Activated CD8-positive, alpha-beta memory T cell treated with anti-CD3 and anti-CD28 coated beads, Interleukin-2, amount 50 U/mL, for 1 hour (primary cell): ENCODE measurements around the gene EBNA1BP2.
"Not testable (repeated sequence)": the region's sequence is repeated elsewhere in the genome, so short reads cannot be mapped to it uniquely, and the experiment has no call there.

Source experiments
- DNase-seq: peaks from one replicate; pipeline ENCODE4 v3.0.0-alpha.2; 2020; ENCODE audit errors: extremely low read depth

The EBNA1BP2 gene, protein sequence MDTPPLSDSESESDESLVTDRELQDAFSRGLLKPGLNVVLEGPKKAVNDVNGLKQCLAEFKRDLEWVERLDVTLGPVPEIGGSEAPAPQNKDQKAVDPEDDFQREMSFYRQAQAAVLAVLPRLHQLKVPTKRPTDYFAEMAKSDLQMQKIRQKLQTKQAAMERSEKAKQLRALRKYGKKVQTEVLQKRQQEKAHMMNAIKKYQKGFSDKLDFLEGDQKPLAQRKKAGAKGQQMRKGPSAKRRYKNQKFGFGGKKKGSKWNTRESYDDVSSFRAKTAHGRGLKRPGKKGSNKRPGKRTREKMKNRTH

DNA sequence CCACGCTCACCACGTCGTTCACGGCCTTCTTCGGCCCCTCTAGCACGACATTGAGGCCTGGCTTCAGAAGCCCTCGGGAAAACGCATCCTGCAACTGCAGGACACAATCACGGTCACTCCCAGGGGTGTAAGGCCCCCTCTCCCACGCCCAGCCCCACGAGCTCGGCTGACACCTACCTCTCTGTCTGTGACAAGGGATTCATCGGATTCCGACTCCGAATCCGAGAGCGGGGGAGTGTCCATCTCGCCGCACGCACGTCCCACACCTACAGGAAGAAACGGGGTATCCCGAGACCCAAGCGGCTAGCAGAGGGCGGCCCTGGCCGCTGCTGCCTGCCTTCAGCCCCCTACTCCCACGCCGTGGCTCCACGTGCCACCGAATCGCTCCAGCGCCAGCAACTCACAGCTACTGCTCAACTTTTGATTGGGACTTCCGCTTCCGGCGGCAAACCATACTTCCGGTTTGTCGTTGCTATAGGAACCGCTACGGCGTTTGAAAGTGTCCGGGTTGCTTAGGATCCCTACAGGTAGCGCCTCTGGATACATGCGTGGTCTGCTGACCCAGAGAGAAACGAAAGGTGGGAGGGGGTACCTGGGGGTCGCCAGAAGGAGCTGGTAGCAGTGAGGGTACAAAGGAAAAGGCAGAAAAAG lies at the start of gene EBNA1BP2, which contains the start of gene CFAP57:
TSS of gene EBNA1BP2 (minus strand) at position 415 of the 651 bp plus-strand sequence. CDS start at position 243, 172 bp downstream.
TSS of gene CFAP57 (plus strand) at position 455 of the 651 bp plus-strand sequence. CDS start 424 bp downstream, outside the sequence.
- DNase-seq, result peak; percentile 75

DNA sequence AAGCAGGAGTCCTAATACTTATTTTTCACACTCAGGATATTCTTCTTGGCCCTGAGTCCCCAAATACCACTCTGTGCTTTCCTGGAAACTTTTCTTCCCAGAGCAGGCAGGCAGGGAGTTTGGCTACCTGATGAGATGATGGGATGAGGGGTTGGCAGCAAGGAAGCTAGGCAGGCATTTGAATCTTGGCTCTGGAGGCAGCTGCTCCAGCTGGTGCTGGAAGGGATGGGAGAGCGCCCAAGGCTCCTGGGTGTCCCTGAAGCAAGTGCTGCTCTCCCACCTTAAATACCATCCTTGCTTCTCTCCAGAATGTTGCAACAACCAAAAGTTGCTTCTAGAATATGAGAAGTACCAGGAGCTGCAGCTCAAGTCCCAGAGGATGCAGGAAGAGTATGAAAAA lies 49.7 kb upstream of the EBNA1BP2 start:
- no peak for DNase-seq

DNA sequence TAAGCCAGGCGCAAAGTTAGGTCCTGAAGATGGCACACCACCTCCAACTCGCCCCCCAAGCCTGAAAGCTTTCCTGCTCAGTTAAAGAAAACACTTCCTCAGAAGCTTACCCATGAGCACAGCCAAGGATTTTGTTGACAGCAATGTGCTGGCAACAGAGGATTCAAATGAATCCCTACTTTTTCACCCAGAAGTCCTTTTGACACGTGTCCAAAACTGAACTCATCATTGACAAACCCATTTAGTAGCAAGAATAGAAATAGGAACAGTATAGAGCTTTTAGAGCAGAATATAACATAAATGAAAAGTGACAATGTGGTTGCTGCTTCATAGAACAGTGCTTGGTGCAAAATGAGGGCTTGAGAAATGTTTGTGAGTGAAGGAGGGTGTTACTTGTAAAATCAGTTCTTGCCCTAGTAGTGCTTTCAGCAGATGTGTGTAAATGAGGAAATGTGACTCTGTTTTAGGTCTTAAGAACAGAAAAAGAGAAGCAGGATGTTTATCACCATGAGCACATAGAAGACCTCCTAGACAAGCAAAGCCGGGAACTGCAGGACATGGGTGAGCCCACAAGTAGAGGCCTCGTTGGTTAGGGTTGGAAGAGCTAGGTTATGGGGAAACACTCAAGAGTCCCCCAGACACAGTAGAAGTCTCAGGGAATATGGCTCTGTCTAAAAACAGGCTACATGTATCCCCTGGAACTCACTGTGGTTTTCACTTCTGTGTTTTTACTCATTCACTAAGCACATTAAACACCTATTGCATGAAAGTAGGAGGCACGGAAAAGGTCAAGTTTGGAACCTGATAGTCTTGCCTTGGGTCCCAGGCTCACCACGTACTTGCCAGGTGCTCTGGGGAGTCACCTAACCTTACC lies 49.1 kb upstream of the EBNA1BP2 start:
- no peak for DNase-seq

DNA sequence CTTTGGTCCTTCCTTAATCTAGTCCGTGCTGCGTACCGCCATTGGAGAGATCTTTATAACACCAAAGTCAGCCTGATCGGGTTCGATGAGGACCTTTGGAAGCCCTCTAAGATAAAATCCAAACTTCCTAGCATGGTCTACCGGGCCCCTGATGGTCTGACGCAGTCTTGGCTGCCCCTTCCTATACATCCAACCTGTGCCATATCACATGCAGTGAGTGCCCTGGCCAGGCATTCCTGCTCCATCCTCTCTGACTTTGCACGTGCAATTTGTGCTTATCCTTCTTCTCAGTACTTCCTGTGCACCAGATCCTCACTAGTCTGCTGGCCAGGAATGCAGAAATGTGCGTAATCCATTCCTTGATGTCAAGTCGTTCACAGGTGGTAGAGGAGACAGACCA lies 45.7 kb upstream of the EBNA1BP2 start:
- DNase-seq, result no peak

DNA sequence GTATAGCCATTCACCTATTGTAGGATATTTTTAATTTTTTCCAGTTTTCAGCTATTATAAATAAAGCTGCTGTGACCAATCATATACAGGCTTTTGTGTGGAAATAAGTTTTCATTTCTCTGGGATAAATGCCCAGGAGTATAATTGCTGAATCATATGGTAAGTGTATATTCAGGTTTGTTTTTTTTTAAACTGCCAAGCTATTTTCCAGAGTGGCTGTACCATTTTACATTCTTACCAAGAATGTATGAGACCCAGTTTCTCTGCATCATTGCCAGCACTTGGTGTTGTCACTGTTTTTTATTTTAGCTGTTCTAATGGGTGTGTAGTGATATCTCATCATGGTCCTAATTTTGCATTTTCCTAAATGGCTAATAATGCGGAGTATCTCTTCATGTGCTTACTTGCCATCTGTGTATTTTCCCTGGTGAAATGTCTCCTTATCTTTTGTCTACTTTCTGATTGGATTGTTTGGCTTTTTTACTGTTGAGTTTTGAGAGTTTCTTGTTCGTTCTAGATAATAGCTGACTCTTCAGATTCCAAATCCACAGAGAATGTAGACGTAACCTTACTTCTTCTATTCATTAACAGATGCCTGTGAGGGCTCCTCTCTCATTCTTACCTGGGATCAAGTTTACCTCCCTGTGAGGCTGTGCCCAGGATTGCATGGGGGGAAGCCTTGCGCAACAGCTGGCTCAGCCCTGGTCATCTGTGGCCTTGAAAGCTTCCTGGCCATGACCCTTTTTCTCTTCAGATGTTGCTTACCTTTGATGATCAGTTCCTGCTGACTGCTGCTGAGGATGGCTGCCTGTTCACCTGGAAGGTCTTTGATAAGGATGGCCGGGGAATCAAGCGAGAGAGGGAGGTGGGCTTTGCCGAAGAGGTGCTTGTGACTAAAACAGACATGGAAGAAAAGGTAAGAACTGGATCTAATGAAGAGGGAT lies 42.7 kb upstream of the EBNA1BP2 start:
- no peak for DNase-seq

DNA sequence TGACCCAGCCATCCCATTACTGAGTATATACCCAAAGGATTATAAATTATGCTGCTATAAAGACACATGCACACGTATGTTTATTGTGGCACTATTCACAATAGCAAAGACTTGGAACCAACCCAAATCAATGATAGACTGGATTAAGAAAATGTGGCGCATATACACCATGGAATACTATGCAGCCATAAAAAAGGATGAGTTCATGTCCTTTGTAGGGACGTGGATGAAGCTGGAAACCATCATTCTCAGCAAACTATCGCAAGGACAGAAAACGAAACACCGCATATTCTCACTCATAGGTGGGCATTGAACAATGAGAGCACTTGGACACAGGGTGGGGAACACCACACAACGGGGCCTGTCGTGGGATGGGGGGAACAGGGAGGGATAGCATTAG lies 36.2 kb upstream of the EBNA1BP2 start:
- DNase-seq, result not testable (repeated sequence)

DNA sequence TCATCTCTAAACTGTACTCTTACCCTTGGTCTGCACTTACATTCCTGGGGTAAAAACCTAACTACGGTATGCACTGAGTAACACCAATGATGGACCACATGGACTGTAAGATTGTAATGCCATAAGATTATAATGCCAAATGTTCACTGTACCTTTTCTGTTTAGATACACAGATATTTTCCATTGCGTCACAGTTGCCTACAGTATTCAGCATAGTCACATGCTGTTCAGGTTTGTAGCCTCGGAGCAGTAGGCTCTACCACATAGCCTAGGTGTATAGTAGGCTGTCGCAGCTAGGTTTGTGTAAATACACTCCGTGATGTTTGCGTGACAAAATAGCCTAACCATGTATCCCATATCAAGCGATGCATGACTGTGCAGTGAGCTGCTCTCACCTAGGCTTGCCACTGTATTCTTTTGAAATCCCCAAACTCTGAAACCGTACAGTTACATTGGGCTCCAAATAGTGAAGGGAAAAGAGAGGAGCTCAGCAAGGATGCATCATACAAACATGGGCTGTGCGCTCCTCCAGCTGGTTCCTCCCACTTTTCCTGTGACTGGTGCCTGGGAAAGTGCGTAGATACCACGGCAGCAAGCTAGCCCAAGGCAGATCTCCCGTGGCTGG lies 35.3 kb upstream of the EBNA1BP2 start:
- no peak for DNase-seq

DNA sequence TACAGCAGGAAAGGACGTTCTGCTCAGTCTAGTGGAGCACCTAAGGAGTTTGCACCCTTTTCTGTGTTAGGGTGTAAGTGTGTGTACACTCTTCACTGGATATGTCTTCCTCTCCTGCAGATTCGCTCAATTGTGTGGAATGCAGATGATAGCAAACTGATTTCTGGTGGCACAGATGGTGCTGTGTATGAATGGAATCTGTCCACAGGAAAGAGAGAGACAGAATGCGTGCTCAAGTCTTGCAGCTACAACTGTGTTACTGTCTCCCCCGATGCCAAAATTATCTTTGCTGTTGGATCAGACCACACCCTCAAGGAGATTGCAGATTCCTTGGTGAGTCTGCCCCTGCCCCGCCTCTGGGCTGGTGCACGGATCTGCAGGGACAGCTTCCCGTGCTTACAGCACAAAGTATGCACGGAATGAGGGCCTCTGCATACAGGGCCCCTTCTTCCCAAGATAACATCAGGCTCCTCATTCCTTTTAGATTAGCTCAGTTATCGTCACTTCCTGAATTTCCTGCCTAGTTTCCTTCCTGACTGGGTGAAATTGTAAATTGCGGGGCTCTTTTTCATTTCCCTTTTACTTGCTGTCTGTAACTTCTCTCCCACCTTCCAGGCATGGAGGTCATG lies 34.6 kb upstream of the EBNA1BP2 start:
- DNase-seq, result no peak

DNA sequence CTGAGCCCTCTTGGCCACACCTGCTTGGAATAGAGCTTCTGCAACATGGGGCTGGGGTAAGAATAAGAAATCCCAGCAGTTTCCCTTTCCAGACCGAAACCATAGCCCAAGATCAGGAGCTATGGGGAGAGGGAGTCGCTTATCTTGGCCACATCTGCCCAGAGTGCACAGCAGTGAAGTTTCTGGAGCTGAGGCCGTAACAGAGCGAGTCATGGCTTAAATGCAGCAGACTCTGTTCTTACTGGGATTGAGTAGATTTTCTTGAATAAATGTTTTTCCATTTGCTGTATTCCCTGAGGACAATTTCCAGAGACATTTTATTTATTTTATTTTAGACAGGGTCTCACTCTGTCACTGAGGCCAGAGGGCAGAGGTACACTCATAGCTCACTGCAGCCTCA lies 33.6 kb upstream of the EBNA1BP2 start:
- no peak for DNase-seq

DNA sequence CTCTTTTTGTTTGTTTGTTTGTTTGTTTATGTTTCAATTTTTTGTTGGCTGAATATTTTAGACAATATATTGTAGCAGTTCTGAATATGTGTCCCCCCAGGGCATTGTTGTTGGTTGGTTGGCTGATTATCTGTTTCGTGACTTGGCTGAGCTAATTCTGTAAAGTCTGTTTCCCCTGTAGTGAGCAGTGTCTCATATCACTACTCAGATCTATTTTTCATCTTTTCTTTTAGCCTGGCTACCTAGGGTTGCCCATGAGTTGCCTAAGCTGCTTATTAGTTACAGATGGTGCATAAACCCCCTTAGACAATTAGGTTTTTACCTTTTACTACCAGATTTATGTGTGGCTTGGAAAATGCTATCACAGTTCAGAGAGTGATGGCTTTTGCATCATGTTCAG lies 32.3 kb upstream of the EBNA1BP2 start:
- DNase-seq, result no peak

DNA sequence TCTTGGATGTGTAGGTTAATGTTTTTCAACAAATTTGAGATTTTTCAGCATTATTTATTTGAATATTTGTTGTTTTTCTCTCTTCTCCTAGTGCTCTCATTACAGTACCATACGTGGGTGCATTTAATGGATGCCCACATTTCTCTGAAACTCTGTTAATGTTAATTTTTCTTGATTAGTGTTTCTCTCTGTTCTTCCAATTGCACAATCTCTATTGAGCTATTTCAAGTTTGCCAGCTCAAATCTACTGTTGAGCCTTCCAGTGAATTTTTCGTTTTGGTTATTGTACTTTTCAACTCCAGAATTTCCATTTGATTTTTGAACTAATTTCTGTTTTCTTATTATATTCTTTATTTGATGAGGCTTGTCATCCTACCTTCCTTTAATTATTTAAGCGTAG lies 31.8 kb upstream of the EBNA1BP2 start:
- no peak for DNase-seq

DNA sequence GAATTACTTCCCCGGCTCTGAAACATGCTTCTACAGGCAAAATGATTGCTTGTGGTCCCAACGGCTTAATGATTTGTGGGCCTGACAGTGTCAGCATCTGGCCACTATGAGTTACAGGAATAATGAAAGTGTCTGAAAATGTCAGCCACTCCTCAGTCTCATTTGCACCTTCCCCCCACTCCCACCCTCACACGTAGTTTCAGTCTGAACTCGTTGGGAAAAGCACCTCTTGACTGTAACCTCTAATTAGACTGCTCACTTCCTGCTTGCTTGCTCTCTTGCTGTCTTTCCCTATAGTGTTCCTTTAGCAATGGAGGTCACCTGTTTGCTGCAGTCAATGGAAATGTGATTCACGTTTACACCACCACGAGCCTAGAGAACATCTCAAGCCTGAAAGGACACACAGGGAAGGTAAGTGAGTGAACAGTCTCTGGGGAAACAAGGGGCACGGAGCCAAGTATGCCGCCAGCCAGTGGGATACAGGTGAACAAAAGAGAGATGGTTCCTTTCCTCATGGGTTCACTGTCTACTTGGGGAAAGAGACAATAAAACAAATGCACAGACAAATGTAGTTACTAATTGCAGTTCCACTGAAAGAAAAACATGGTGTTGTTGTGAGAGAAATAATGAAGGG lies 27.1 kb upstream of the EBNA1BP2 start:
- DNase-seq, result no peak

DNA sequence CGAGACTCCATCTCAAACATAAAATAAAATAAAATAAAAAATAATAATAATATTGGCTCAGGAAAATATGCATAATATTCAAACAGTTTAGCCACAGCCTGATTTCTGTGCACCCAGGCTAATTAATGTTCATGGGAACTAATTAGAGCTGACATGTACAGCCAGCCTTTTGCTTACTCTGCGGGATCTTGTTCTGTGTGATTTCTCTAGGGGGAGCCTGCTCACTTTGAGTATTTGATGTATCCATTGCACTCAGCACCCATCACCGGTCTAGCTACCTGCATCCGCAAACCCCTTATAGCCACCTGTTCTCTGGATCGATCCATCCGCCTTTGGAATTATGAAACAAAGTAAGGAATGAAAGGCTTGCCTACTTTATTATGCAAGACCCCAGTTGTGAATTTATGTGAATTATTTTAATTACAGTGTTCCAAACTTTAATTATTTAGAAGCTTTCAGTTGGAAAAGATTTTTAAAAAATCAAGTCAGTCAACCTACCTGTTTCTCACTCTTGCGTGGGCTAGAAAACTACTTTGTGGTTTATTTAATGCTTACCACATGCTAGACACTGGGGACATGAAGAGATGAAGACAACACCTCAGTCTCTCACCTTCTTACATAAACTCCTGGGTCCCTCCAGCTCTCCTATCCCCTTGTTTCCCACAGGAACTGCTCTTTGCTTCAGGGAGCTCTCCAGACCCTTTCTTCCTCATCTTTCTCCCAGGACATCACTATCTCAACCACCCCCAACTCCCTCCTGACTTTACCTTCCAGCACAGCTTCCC lies 25.4 kb upstream of the EBNA1BP2 start:
- DNase-seq, result no peak

DNA sequence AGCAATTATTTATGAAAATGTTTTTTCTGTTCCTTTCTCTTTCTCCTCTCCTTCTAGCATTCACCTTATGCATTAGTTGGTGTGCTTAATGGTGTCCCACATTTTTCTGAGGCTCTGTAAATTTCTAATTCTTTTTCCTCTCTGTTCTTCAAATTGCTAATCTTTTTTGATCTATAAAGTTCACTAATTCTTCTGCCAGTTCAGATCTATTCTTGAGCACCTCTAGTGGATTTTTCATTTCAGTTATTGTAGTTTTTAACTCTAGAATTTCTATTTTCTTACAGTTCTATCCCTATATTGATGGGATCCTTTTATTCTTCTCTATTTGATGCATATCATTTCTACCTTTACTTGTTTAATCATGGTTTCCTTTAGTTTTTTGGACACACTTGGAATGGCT lies 22.4 kb upstream of the EBNA1BP2 start:
- no peak for DNase-seq

DNA sequence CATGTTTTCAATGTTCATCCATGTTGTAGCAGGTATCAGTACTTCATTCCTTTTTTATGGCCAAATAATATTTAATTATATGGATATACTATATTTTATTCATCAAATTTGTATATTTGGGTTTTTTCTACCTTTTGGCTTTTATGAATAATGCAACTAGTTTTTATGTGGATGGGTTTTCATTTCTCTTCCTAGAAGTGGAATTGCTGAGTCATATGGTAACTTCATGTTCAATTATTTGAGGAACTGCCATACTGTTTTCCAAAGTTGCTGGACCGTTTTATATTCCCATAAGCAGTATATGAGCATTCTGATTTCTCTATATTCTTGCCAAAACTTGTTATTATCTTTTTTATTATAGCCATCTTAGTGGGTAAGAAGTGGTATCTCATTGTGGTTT lies 16.0 kb upstream of the EBNA1BP2 start:
- DNase-seq, result no peak

DNA sequence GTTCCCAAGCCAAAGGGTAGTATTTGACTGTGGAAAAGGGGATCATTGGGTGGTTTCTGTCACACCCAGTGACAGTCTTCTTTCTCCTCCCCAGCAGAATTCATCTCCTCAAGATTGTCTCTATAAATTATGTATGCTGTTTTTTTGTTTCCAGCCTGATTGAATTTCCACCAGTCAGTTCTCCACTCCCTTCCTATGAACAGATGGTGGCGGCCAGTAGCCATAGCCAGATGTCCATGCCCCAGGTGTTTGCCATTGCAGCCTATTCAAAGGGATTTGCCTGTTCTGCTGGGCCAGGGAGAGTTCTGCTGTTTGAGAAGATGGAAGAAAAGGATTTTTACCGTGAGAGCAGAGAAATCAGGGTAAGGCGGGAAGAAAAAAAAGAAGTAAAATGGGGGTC lies 12.9 kb upstream of the EBNA1BP2 start:
- DNase-seq, result no peak

DNA sequence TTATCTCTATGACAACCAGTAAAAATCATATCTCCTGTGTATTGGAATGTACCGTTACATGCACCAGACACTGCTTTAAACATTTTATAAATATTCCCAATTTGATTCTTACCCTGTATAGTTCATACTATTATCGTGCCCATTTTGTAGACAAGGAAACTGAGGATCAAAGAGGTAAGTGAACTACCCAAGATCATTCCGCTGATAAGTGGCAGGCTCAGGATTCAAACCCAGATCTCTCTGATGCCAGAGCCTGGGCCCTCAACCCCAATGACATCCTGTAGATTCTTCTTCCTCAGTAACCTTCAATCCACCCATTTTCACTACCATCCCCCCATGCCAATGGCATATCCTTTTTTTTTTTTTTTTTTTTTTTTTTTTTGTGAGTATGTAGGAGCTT lies 12.3 kb upstream of the EBNA1BP2 start:
- DNase-seq, result no peak

DNA sequence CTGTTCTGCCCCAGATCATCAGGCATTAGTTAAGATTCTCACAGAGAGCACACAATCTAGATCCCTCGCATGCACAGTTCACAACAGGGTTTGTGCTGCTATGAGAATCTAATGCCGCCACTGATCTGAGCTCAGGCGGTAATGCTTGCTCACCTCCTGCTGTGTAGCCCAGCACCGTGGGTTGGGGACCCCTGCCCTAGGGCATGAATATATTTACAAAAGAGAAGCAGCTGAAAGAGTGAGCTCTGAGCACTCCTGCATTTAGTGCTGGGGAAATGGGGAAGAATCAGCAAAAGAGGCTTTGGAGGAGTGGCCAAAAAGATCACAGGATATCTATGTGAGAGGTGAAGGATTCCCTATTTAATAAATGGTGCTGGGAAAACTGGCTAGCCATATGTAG lies 5.6 kb upstream of the EBNA1BP2 start:
- DNase-seq, result no peak

DNA sequence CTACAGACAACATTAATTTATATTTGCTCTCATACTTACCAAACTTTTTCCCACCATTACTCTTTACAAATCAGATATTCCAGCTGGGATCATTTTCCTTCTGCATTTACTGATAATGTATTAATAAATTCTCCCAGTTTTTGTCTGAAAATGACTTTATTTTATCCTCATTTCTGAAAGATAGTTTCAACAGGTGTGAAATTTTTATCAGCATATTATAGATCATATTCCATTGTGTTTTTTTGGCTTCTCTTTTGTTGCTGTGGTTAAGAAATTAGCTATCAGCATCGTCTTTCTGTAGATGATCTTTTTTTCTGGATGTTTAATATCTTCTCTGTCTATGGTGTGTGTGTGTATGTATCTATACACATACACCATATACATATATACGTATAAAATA lies 2.8 kb upstream of the EBNA1BP2 start:
- DNase-seq, result no peak
